ENCODE data around the gene SLC6A20. TPM values are rescaled to one million over a fixed set of nuclear protein-coding genes. Genes with fewer than 3 reads are reported as not detected.

SLC6A20 gene
- total RNA-seq, 1 experiment from 2014 or later: 0.89 TPM

DNA sequence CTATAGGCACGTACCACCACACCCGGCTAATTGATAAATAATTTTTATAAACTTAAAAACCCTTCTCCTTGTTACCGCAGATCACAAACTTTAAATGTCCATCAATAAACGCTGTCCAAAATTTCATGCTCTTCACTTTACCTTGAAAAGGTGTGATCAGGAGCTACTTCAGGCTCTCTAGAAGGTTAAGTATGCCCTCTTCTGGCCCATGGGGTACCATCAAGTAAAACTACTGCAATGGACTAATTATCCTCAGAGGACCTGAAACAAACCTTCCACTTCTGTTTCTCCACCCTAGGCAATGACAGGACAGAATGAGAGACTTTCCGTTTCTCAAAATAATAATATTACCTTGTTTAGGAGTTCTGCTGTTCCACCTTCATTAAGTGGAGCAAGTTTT lies 36.4 kb upstream of the SLC6A20 start:
- ChIA-PET POLR2A (interaction anchor here (1.0 kb wide), 1 partner anchor 10 kb away, joined by 3 read pairs; no protein-coding TSS in a partner anchor), CTCF (interaction anchor here (0.7 to 3.0 kb wide), 13 partner anchors 8 to 792 kb away, joined by 3 to 65 read pairs (median 3); partner anchors contain the start of gene LZTFL1), RAD21 (ENCODE audit: low non-redundant PET in 1 of 2, low total read pairs in 2 of 2, uncharacterized antibody in 2 of 2, unreplicated experiment in 2 of 2) (interaction anchor here (0.6 to 1.7 kb wide), 3 partner anchors 72 to 320 kb away, joined by 3 to 14 read pairs (median 3); no protein-coding TSS in a partner anchor)
- no peaks in the 10 kb centered on the region for H3K79me2 ChIP-seq (ENCODE audit: insufficient read depth, low read length)
- intact Hi-C loops (cut with micrococcal nuclease): loop anchor here (1.0 to 5.0 kb wide), 4 partner anchors 71 to 795 kb away; no protein-coding TSS in a partner anchor
- H3K36me3 ChIP-seq (ENCODE audit: control insufficient read depth in 1 of 2, insufficient read depth in 2 of 2, low read length in 2 of 2): peaks cover 5 to 6% of the 10 kb centered on the region in 2 experiments; a peak in 2 of 4 replicates
- no peak overlapping the region for H3K27ac ChIP-seq (ENCODE audit: low read depth, low read length)
- H3K9me3 ChIP-seq (ENCODE audit: control insufficient read depth in 1 of 2, insufficient read depth in 1 of 2, low read depth in 1 of 2, low read length in 2 of 2): no peaks in the 10 kb centered on the region
- H3K4me3 ChIP-seq (replicated peaks in 1 of 2; ENCODE audit: low read depth in 1 of 2, low read length in 2 of 2): no peak overlapping the region
- no peaks in the 10 kb centered on the region for H4K20me1 ChIP-seq (ENCODE audit: insufficient read depth)
- no peaks in the 10 kb centered on the region for H3K4me1 ChIP-seq (ENCODE audit: control insufficient read depth in 1 of 2, insufficient read depth in 2 of 2, low read length in 2 of 2)
- peak; percentile 21 for DNase-seq (ENCODE audit: low read depth, low spot score)
- H3K27me3 ChIP-seq (ENCODE audit: insufficient read depth, low read length): no peaks in the 10 kb centered on the region
- no peak overlapping the region for H3K4me2 ChIP-seq (ENCODE audit: low read length)
- no TSS peak for BruUV-seq (replicated peaks)
- peak; percentile 93 for ATAC-seq
- no peak overlapping the region for H2AFZ ChIP-seq (ENCODE audit: low read depth, low read length, poor library complexity, severe bottlenecking)
- H3K9me2 ChIP-seq (ENCODE audit: insufficient read depth): no peaks in the 10 kb centered on the region
- H3K9ac ChIP-seq (ENCODE audit: low read length): no peak overlapping the region
- TF ChIP-seq, protein P1, sequence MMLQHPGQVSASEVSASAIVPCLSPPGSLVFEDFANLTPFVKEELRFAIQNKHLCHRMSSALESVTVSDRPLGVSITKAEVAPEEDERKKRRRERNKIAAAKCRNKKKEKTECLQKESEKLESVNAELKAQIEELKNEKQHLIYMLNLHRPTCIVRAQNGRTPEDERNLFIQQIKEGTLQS (IDR thresholded peaks at IDR 0.05): no peak
- TF ChIP-seq SRF (IDR thresholded peaks at IDR 0.05; ENCODE audit: low read depth): no peak
- TF ChIP-seq EGR1 (IDR thresholded peaks at IDR 0.05; ENCODE audit: low read depth): no peak
- no peak for TF ChIP-seq CEBPB (IDR thresholded peaks at IDR 0.05; ENCODE audit: low read depth)
- TF ChIP-seq CBX3 (IDR thresholded peaks at IDR 0.05; ENCODE audit: low read depth): no peak
- peak; percentile 88 for TF ChIP-seq RAD21 (IDR thresholded peaks at IDR 0.05; ENCODE audit: low read depth)
- TF ChIP-seq, protein P2, sequence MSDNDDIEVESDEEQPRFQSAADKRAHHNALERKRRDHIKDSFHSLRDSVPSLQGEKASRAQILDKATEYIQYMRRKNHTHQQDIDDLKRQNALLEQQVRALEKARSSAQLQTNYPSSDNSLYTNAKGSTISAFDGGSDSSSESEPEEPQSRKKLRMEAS (IDR thresholded peaks at IDR 0.05): no peak
- TF ChIP-seq, protein P3, sequence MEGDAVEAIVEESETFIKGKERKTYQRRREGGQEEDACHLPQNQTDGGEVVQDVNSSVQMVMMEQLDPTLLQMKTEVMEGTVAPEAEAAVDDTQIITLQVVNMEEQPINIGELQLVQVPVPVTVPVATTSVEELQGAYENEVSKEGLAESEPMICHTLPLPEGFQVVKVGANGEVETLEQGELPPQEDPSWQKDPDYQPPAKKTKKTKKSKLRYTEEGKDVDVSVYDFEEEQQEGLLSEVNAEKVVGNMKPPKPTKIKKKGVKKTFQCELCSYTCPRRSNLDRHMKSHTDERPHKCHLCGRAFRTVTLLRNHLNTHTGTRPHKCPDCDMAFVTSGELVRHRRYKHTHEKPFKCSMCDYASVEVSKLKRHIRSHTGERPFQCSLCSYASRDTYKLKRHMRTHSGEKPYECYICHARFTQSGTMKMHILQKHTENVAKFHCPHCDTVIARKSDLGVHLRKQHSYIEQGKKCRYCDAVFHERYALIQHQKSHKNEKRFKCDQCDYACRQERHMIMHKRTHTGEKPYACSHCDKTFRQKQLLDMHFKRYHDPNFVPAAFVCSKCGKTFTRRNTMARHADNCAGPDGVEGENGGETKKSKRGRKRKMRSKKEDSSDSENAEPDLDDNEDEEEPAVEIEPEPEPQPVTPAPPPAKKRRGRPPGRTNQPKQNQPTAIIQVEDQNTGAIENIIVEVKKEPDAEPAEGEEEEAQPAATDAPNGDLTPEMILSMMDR (IDR thresholded peaks at IDR 0.05 in 2 of 3, conservative IDR thresholded peaks at IDR 0.05 in 1 of 3; ENCODE audit: borderline replicate concordance in 1 of 3, insufficient read depth in 1 of 3, low read depth in 2 of 3, low read length in 2 of 3): peak; percentile 37 to 73 (median 57)
- TF ChIP-seq EZH2 (IDR thresholded peaks at IDR 0.05): no peak
- TF ChIP-seq ZNF274 (IDR thresholded peaks at IDR 0.05; ENCODE audit: low read depth, low read length): no peak
